ENCODE results near the gene RAB40B. TPM values are rescaled to one million over a fixed set of nuclear protein-coding genes. Genes with fewer than 3 reads are reported as not detected.
"Not testable (repeated sequence)": the region's sequence is repeated elsewhere in the genome, so short reads cannot be mapped to it uniquely, and the experiment has no call there.

The RAB40B gene
- total RNA-seq, 1 donor from 2014 or later: 20.0 TPM

- DNase-seq (ENCODE audit: low spot score): no peak
- no peak for TF ChIP-seq CTCF (IDR thresholded peaks at IDR 0.05)
- H3K27ac Mint-ChIP-seq (ENCODE audit: unreplicated experiment): no peak overlapping the region
- H3K27me3 Mint-ChIP-seq (ENCODE audit: low read depth): no peaks in the 10 kb centered on the region
- no peak overlapping the region for H3K4me3 Mint-ChIP-seq (ENCODE audit: unreplicated experiment)
- peaks cover 14% of the 10 kb centered on the region for H3K36me3 Mint-ChIP-seq (ENCODE audit: low read depth)
- H3K4me1 Mint-ChIP-seq (ENCODE audit: low read depth): no peaks in the 10 kb centered on the region
- no peaks in the 10 kb centered on the region for H3K9me3 Mint-ChIP-seq (ENCODE audit: low read depth)
Measured at GRCh38 chr17:82655038-82655479, 43.4 kb downstream of the RAB40B start.

GRCh38 chr17:82654611-82655010 lies 43.9 kb downstream of the RAB40B start:
- H3K9me3 Mint-ChIP-seq (ENCODE audit: low read depth); H3K4me3 Mint-ChIP-seq (ENCODE audit: unreplicated experiment); H3K27me3 Mint-ChIP-seq (ENCODE audit: low read depth); H3K27ac Mint-ChIP-seq (ENCODE audit: unreplicated experiment); H3K4me1 Mint-ChIP-seq (ENCODE audit: low read depth); DNase-seq (ENCODE audit: low spot score): not testable (repeated sequence)
- peaks cover 11% of the 10 kb centered on the region for H3K36me3 Mint-ChIP-seq (ENCODE audit: low read depth)

- Mint-ChIP-seq H3K36me3 (ENCODE audit: low read depth) (peaks cover 9% of the 10 kb centered on the region), H3K27me3 (ENCODE audit: low read depth) (no peaks in the 10 kb centered on the region), H3K9me3 (ENCODE audit: low read depth) (no peaks in the 10 kb centered on the region), H3K4me3 (ENCODE audit: unreplicated experiment) (no peak overlapping the region), H3K4me1 (ENCODE audit: low read depth) (no peaks in the 10 kb centered on the region), H3K27ac (ENCODE audit: unreplicated experiment) (no peak overlapping the region)
- no peak for DNase-seq (ENCODE audit: low spot score)
- no peak for TF ChIP-seq CTCF (IDR thresholded peaks at IDR 0.05)
Measured at GRCh38 chr17:82653651-82654528, 44.6 kb downstream of the RAB40B start.

GRCh38 chr17:82650723-82651122 lies 47.8 kb downstream of the RAB40B start:
- Mint-ChIP-seq H3K27me3 (ENCODE audit: low read depth) (no peaks in the 10 kb centered on the region), H3K36me3 (ENCODE audit: low read depth) (no peaks in the 10 kb centered on the region), H3K4me1 (ENCODE audit: low read depth) (peaks cover 15% of the 10 kb centered on the region), H3K27ac (ENCODE audit: unreplicated experiment) (no peak overlapping the region), H3K9me3 (ENCODE audit: low read depth) (no peaks in the 10 kb centered on the region), H3K4me3 (ENCODE audit: unreplicated experiment) (no peak overlapping the region)
- TF ChIP-seq CTCF (IDR thresholded peaks at IDR 0.05): no peak
- DNase-seq (ENCODE audit: low spot score): no peak

GRCh38 chr17:82649501-82650261 lies 48.8 kb downstream of the RAB40B start:
- no peaks in the 10 kb centered on the region for H3K27me3 Mint-ChIP-seq (ENCODE audit: low read depth)
- H3K9me3 Mint-ChIP-seq (ENCODE audit: low read depth): no peaks in the 10 kb centered on the region
- TF ChIP-seq CTCF (IDR thresholded peaks at IDR 0.05): no peak
- peaks cover 21% of the 10 kb centered on the region for H3K4me1 Mint-ChIP-seq (ENCODE audit: low read depth)
- peak overlapping the region; percentile 35 for H3K4me3 Mint-ChIP-seq (ENCODE audit: unreplicated experiment)
- no peak overlapping the region for H3K27ac Mint-ChIP-seq (ENCODE audit: unreplicated experiment)
- no peak for DNase-seq (ENCODE audit: low spot score)
- H3K36me3 Mint-ChIP-seq (ENCODE audit: low read depth): no peaks in the 10 kb centered on the region
